Nephron progenitor cell (in vitro differentiated cells): ENCODE results near the gene ZNF385B.

ENCODE experiments used
- DNase-seq: peaks from one replicate; pipeline ENCODE4 v3.0.0; 2021
- H3K27ac Mint-ChIP-seq: 2 replicates; pipeline ENCODE4 v1.8.0; 2021; ENCODE audit warnings: mild to moderate bottlenecking, moderate library complexity, mixed read lengths
- H3K27me3 Mint-ChIP-seq: 2 replicates; pipeline ENCODE4 v1.8.0; 2021; ENCODE audit warnings: mild to moderate bottlenecking, low read depth, mixed read lengths; ENCODE audit not compliant: poor library complexity
- H3K36me3 Mint-ChIP-seq: 2 replicates; pipeline ENCODE4 v1.8.0; 2021; ENCODE audit warnings: low read depth, mixed read lengths
- H3K4me1 Mint-ChIP-seq: 2 replicates; pipeline ENCODE4 v1.8.0; 2021; ENCODE audit warnings: mixed read lengths
- H3K4me3 Mint-ChIP-seq: 2 replicates; pipeline ENCODE4 v1.8.0; 2021; ENCODE audit warnings: mild to moderate bottlenecking, moderate library complexity, mixed read lengths
- H3K9me3 Mint-ChIP-seq: 2 replicates; pipeline ENCODE4 v1.8.0; 2021; ENCODE audit warnings: mild to moderate bottlenecking, moderate library complexity, mixed read lengths
- TF ChIP-seq, protein P1 (sequence below): fragments of 200-600 bp; sonication (generic); IDR thresholded peaks from 2 replicates; pipeline ENCODE4 v1.5.0; 2021; ENCODE audit warnings: antibody characterized with exemption

Gene ZNF385B

DNA sequence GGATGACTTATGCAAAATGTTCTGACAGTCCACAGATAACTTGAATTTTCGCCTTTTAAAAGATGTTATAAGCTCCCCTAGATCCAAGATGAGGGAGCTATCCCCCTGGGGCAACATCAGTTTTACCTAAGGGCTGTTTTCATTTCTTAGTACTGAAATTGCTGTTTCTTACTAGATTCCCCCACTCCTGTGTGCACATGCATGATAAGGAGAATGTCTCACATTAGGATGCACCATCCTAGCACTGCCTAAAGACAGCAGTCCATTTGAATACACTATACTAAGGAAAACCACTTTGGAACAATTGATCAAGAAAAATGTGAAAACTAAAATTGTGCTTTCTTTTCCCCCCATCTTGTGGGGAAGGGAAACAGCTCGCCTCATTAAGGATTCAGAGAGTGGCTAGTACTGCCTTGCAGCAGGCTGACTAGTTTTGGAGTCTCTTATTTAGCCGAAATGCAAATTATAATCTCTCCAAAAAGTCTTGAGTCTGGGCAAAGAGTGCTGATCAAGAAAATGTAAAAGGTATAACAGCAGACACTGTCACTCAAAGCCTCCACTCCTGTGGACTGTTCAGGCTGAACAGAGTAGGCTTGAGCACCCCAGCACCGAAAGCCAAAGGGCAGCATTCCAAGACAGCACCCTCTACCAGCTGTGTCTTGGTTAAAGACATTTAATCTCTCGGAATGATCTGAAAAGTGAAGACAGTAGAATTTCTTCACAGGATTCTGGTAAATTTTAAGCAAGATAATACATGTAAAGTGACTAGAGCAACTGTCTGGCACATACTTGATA is 65.0 kb downstream of the ZNF385B start:
- Mint-ChIP-seq H3K27me3 (no peaks in the 10 kb centered on the region), H3K4me3 (no peak overlapping the region), H3K4me1 (no peaks in the 10 kb centered on the region), H3K9me3 (no peaks in the 10 kb centered on the region), H3K36me3 (no peaks in the 10 kb centered on the region), H3K27ac (no peak overlapping the region)
- no peak for DNase-seq
- TF ChIP-seq, protein P1, sequence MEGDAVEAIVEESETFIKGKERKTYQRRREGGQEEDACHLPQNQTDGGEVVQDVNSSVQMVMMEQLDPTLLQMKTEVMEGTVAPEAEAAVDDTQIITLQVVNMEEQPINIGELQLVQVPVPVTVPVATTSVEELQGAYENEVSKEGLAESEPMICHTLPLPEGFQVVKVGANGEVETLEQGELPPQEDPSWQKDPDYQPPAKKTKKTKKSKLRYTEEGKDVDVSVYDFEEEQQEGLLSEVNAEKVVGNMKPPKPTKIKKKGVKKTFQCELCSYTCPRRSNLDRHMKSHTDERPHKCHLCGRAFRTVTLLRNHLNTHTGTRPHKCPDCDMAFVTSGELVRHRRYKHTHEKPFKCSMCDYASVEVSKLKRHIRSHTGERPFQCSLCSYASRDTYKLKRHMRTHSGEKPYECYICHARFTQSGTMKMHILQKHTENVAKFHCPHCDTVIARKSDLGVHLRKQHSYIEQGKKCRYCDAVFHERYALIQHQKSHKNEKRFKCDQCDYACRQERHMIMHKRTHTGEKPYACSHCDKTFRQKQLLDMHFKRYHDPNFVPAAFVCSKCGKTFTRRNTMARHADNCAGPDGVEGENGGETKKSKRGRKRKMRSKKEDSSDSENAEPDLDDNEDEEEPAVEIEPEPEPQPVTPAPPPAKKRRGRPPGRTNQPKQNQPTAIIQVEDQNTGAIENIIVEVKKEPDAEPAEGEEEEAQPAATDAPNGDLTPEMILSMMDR, result no peak

- Mint-ChIP-seq H3K9me3 (no peaks in the 10 kb centered on the region), H3K27ac (no peak overlapping the region), H3K4me3 (no peak overlapping the region), H3K4me1 (peaks cover 4% of the 10 kb centered on the region), H3K27me3 (no peaks in the 10 kb centered on the region), H3K36me3 (no peaks in the 10 kb centered on the region)
- TF ChIP-seq, protein P1, result no peak
- DNase-seq, result no peak
These were observed 67.5 kb downstream of the ZNF385B start for GRCh38 chr2:179793902-179794301.

- Mint-ChIP-seq H3K9me3 (no peaks in the 10 kb centered on the region), H3K27me3 (no peaks in the 10 kb centered on the region)
These were observed 68.2 kb downstream of the ZNF385B start for GRCh38 chr2:179793238-179793637.

DNA sequence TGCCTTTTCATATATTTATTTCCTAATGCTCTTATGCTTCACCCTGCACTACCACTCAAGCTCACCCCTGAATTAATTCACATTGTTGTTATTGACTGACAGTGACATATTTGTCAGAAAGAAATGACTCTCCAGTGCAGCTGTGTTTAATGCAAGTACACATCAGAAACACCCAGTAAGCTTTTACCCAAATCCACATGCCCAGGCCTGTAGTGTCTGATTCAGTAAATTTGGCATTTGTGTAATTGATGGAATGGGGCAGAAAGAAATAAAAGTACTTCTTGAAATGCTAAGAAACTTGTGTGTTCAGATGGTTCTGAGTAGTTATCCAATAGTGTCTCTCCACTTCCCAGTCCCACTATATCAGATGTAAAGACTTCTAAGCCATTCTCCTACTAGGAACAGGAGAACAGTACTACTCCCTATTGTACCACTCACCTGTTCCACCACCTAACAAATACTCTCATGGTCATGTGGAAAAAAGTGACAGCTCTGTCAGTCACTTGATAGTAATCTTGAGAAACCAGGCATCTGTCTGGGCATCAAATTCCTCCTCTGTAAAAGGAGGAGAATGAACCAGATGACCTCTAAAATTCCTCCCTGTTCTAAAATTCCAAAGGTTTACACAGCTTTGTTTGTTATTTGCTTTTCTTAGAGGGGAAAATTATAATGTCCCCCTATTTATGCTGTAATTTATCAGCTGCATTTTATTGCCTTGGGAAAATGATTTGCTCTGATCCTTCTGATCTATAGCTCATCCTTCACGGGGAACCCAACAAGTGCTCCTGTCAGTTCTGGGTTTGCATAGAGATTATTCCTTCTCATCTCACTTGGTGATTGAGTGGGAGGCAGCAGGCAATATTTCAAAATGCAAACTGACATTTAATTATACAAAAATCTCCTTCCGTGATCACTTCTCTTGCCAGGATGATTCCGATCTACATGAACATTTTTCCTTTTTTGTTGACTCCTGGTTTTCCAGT is 70.9 kb downstream of the ZNF385B start:
- DNase-seq, result no peak

More at GRCh38 chr2:179793238-179793637, 68.2 kb downstream of the ZNF385B start:
- TF ChIP-seq, protein P1, result no peak
- H3K4me1 Mint-ChIP-seq, result peaks cover 4% of the 10 kb centered on the region
- H3K4me3 Mint-ChIP-seq, result no peak overlapping the region
- H3K27ac Mint-ChIP-seq, result no peak overlapping the region
- H3K36me3 Mint-ChIP-seq, result no peaks in the 10 kb centered on the region
- no peak for DNase-seq

DNA sequence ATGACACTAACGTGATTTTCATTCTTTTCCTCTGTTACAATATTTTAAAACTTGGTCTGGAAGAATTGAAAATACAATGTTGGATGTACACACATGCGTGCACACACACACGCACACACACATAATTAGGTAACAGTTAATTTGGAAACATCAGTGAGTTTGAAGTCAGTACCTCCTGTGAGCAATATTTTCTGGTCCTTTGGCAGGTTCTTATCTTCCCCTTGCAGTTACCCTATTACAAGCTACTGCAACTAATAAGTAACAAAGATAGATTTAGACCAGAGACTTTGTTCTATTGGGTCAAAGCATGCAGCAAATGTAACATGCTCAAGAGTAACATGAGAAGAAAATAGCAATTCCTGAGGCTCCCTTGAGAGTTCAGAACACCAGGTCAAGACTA is 73.3 kb downstream of the ZNF385B start:
- H3K27me3 Mint-ChIP-seq, result no peaks in the 10 kb centered on the region
- no peak for DNase-seq
- H3K9me3 Mint-ChIP-seq, result no peaks in the 10 kb centered on the region
- no peak overlapping the region for H3K4me3 Mint-ChIP-seq
- peaks cover 4% of the 10 kb centered on the region for H3K4me1 Mint-ChIP-seq
- TF ChIP-seq, protein P1, result no peak
- H3K36me3 Mint-ChIP-seq, result no peaks in the 10 kb centered on the region
- no peak overlapping the region for H3K27ac Mint-ChIP-seq

More for the DNA sequence above, 70.9 kb downstream of the ZNF385B start:
- H3K27me3 Mint-ChIP-seq, result no peaks in the 10 kb centered on the region
- H3K4me3 Mint-ChIP-seq, result no peak overlapping the region
- H3K36me3 Mint-ChIP-seq, result no peaks in the 10 kb centered on the region
- H3K9me3 Mint-ChIP-seq, result no peaks in the 10 kb centered on the region
- TF ChIP-seq, protein P1, result no peak
- peaks cover 4% of the 10 kb centered on the region for H3K4me1 Mint-ChIP-seq
- no peak overlapping the region for H3K27ac Mint-ChIP-seq
